ENCODE results near the gene IFNAR1. TPM values are rescaled to one million over a fixed set of nuclear protein-coding genes. Genes with fewer than 3 reads are reported as not detected.

IFNAR1 gene
- polyA plus RNA-seq, 3 donors: 35.2 to 40.6 (median 36.2) TPM

- no peak for DNase-seq (ENCODE audit: extremely low read depth in 1 of 11, low read depth in 9 of 11, low spot score in 4 of 11)
Measured at GRCh38 chr21:33384841-33385331, 60.1 kb downstream of the IFNAR1 start.

- no peak for DNase-seq (ENCODE audit: extremely low read depth in 1 of 11, low read depth in 9 of 11, low spot score in 4 of 11)
Measured at GRCh38 chr21:33386222-33386784, 61.5 kb downstream of the IFNAR1 start.

GRCh38 chr21:33387294-33387693 lies 62.5 kb downstream of the IFNAR1 start:
- DNase-seq (ENCODE audit: extremely low read depth in 1 of 11, low read depth in 9 of 11, low spot score in 4 of 11): no peak

- DNase-seq (ENCODE audit: extremely low read depth in 1 of 11, low read depth in 9 of 11, low spot score in 4 of 11): no peak
Measured at GRCh38 chr21:33388188-33388587, 63.4 kb downstream of the IFNAR1 start.

GRCh38 chr21:33390479-33390878 lies 65.7 kb downstream of the IFNAR1 start:
- DNase-seq (ENCODE audit: extremely low read depth in 1 of 11, low read depth in 9 of 11, low spot score in 4 of 11): no peak

- DNase-seq (ENCODE audit: extremely low read depth in 1 of 11, low read depth in 9 of 11, low spot score in 4 of 11): no peak
Measured at GRCh38 chr21:33391656-33392055, 66.9 kb downstream of the IFNAR1 start.

GRCh38 chr21:33392284-33392985 lies 67.7 kb downstream of the IFNAR1 start:
- DNase-seq (ENCODE audit: extremely low read depth in 1 of 11, low read depth in 9 of 11, low spot score in 4 of 11): no peak

GRCh38 chr21:33393348-33393747 lies 68.6 kb downstream of the IFNAR1 start:
- no peak for DNase-seq (ENCODE audit: extremely low read depth in 1 of 11, low read depth in 9 of 11, low spot score in 4 of 11)

GRCh38 chr21:33394260-33394659 lies 69.5 kb downstream of the IFNAR1 start:
- no peak for DNase-seq (ENCODE audit: extremely low read depth in 1 of 11, low read depth in 9 of 11, low spot score in 4 of 11)

GRCh38 chr21:33395891-33396331 lies 71.1 kb downstream of the IFNAR1 start:
- no peak for DNase-seq (ENCODE audit: extremely low read depth in 1 of 11, low read depth in 9 of 11, low spot score in 4 of 11)

GRCh38 chr21:33396436-33396835 lies 71.7 kb downstream of the IFNAR1 start:
- DNase-seq (ENCODE audit: extremely low read depth in 1 of 11, low read depth in 9 of 11, low spot score in 4 of 11): no peak

- DNase-seq (ENCODE audit: extremely low read depth in 1 of 11, low read depth in 9 of 11, low spot score in 4 of 11): no peak
Measured at GRCh38 chr21:33396951-33397350, 72.2 kb downstream of the IFNAR1 start.

GRCh38 chr21:33397717-33398116 lies 72.9 kb downstream of the IFNAR1 start:
- no peak for DNase-seq (ENCODE audit: extremely low read depth in 1 of 11, low read depth in 9 of 11, low spot score in 4 of 11)

- DNase-seq (ENCODE audit: extremely low read depth in 1 of 11, low read depth in 9 of 11, low spot score in 4 of 11): no peak
Measured at GRCh38 chr21:33398361-33398760, 73.6 kb downstream of the IFNAR1 start.

- no peak for DNase-seq (ENCODE audit: extremely low read depth in 1 of 11, low read depth in 9 of 11, low spot score in 4 of 11)
Measured at GRCh38 chr21:33401630-33401992, 76.8 kb downstream of the IFNAR1 start.

GRCh38 chr21:33402001-33402979 lies 77.5 kb downstream of the IFNAR1 start:
- DNase-seq (ENCODE audit: extremely low read depth in 1 of 11, low read depth in 9 of 11, low spot score in 4 of 11): peak in 4 of 11 donors; percentile 42 to 60 (median 46)

GRCh38 chr21:33403128-33403785 lies 78.5 kb downstream of the IFNAR1 start, which contains the start of gene IFNGR2:
Gene IFNGR2, plus strand, starts transcription at chr21:33403413. Its CDS starts 131 bp downstream, at chr21:33403544.
- DNase-seq (ENCODE audit: extremely low read depth in 1 of 11, low read depth in 9 of 11, low spot score in 4 of 11): no peak

- peak in 2 of 11 donors; percentile 42 to 49 for DNase-seq (ENCODE audit: extremely low read depth in 1 of 11, low read depth in 9 of 11, low spot score in 4 of 11)
Measured at GRCh38 chr21:33403786-33404585, 79.2 kb downstream of the IFNAR1 start.

Data from renal cortex interstitium (tissue), 11 donors.